Neural cell (in vitro differentiated cells): ENCODE measurements around the gene EIF4H. TPM values are rescaled to one million over a fixed set of nuclear protein-coding genes. Genes with fewer than 3 reads are reported as not detected.

Source experiments
- H2AFZ ChIP-seq: fragments of 200-600, 300-800 bp; sonication (generic), shearing (Covaris generic); 2 replicates; pipeline ENCODE4 v1.6.0; 2014; ENCODE audit warnings: low read depth, mild to moderate bottlenecking, antibody characterized with exemption, low read length, moderate library complexity
- H3F3A ChIP-seq: fragments of 200-600 bp; shearing (Covaris generic); 2 replicates; pipeline ENCODE4 v1.6.1; 2016; ENCODE audit warnings: mild to moderate bottlenecking, moderate library complexity, mixed read lengths, antibody characterized with exemption, low read length; ENCODE audit not compliant: insufficient read depth, poor library complexity, severe bottlenecking
- H3K27ac ChIP-seq: fragments of 200-600, 300-800 bp; sonication (generic), shearing (Covaris generic); 2 replicates; pipeline ENCODE4 v1.5.1; 2014; ENCODE audit warnings: mild to moderate bottlenecking, low read length, moderate library complexity
- H3K27me3 ChIP-seq: fragments of 300-800, 200-600 bp; sonication (generic), shearing (Covaris generic); 2 replicates; pipeline ENCODE4 v1.6.0; 2014; ENCODE audit warnings: mild to moderate bottlenecking, low read depth, low read length, moderate library complexity; ENCODE audit not compliant: insufficient read depth
- H3K36me3 ChIP-seq: fragments of 300-800, 200-600 bp; sonication (generic), shearing (Covaris generic); 2 replicates; pipeline ENCODE4 v1.5.1; 2014; ENCODE audit warnings: mild to moderate bottlenecking, antibody characterized with exemption, low read length, moderate library complexity; ENCODE audit not compliant: insufficient read depth
- H3K4me2 ChIP-seq: fragments of 300-800, 200-600 bp; sonication (generic), shearing (Covaris generic); 2 replicates; pipeline ENCODE4 v1.6.0; 2014; ENCODE audit warnings: mild to moderate bottlenecking, low read length
- H3K4me3 ChIP-seq: fragments of 300-800, 200-600 bp; sonication (generic), shearing (Covaris generic); 2 replicates; pipeline ENCODE4 v1.5.1; 2014; ENCODE audit warnings: mild to moderate bottlenecking, low read length, moderate library complexity
- H3K79me2 ChIP-seq: fragments of 200-600 bp; shearing (Covaris generic); replicated peaks from 2 replicates; pipeline ENCODE4 v1.6.0; 2014; ENCODE audit warnings: mild to moderate bottlenecking, low read length, moderate library complexity; ENCODE audit not compliant: insufficient read depth
- H3K9ac ChIP-seq: fragments of 300-800, 200-600 bp; sonication (generic), shearing (Covaris generic); 2 replicates; pipeline ENCODE4 v1.6.1; 2016; ENCODE audit warnings: mild to moderate bottlenecking, low read length, mixed read lengths
- H3K9me2 ChIP-seq: fragments of 200-600 bp; shearing (Covaris generic); 2 replicates; pipeline ENCODE4 v1.6.1; 2016; ENCODE audit warnings: mild to moderate bottlenecking, low read length, mixed read lengths; ENCODE audit not compliant: insufficient read depth
- H3K9me3 ChIP-seq: fragments of 200-600, 300-800 bp; sonication (generic), shearing (Covaris generic); 2 replicates; pipeline ENCODE4 v1.6.1; 2016; ENCODE audit warnings: mild to moderate bottlenecking, mixed run types, low read length, moderate library complexity, mixed read lengths
- H4K20me1 ChIP-seq: fragments of 200-600 bp; shearing (Covaris generic); 2 replicates; pipeline ENCODE4 v1.6.1; 2016; ENCODE audit warnings: mild to moderate bottlenecking, mixed run types; ENCODE audit not compliant: insufficient read depth
- EP300 ChIP-seq: fragments of 450-650 bp; conservative IDR thresholded peaks from 2 replicates; pipeline ENCODE4 v1.6.1; 2014; ENCODE audit warnings: antibody characterized with exemption, mild to moderate bottlenecking, moderate library complexity; ENCODE audit not compliant: poor library complexity, severe bottlenecking
- EZH2 ChIP-seq: fragments of 200-600, 300-800 bp; shearing (Covaris generic), sonication (generic); IDR thresholded peaks from 2 replicates; pipeline ENCODE4 v1.6.1; 2014; ENCODE audit warnings: antibody characterized with exemption, low read length, borderline replicate concordance, mild to moderate bottlenecking; ENCODE audit not compliant: insufficient read depth, poor library complexity, severe bottlenecking
- MXI1 ChIP-seq: fragments of 450-650 bp; conservative IDR thresholded peaks from 2 replicates; pipeline ENCODE4 v1.6.1; 2014; ENCODE audit warnings: antibody characterized with exemption, mild to moderate bottlenecking; ENCODE audit not compliant: poor library complexity, severe bottlenecking
- POLR2AphosphoS5 ChIP-seq: IDR thresholded peaks from 2 replicates; pipeline ENCODE4 v1.6.1; 2012
- RAD21 ChIP-seq: fragments of 450-650 bp; conservative IDR thresholded peaks from 2 replicates; pipeline ENCODE4 v1.6.1; 2014; ENCODE audit warnings: antibody characterized with exemption, mild to moderate bottlenecking, moderate library complexity
- SMC3 ChIP-seq: fragments of 450-650 bp; conservative IDR thresholded peaks from 2 replicates; pipeline ENCODE4 v1.6.1; 2014; ENCODE audit warnings: antibody characterized with exemption, mild to moderate bottlenecking, moderate library complexity; ENCODE audit not compliant: poor library complexity
- TAF1 ChIP-seq: IDR thresholded peaks from 2 replicates; pipeline ENCODE4 v1.6.1; 2012; ENCODE audit warnings: low read depth
- polyA plus RNA-seq: library from polyadenylated mRNA; depleted of rRNA; stranded (reverse); fragments of >200 nt; gene quantifications from 2 replicates; pipeline ENCODE4 v1.2.3, GENCODE V29; 2014
- TF ChIP-seq, protein P1 (sequence below): IDR thresholded peaks from 2 replicates; pipeline ENCODE4 v1.6.1; 2012; ENCODE audit warnings: borderline replicate concordance
- TF ChIP-seq, protein P2 (sequence below): fragments of 450-650 bp; IDR thresholded peaks from 2 replicates; pipeline ENCODE4 v1.5.1; 2014; ENCODE audit warnings: antibody characterized with exemption, mild to moderate bottlenecking, moderate library complexity; ENCODE audit not compliant: poor library complexity, severe bottlenecking

Gene EIF4H
- polyA plus RNA-seq, 1 donor from 2014 or later = 170 TPM

- Histone ChIP-seq H3K27ac (no peak overlapping the region), H3K9me3 (no peaks in the 10 kb centered on the region), H3F3A (no peaks in the 10 kb centered on the region), H3K27me3 (no peaks in the 10 kb centered on the region), H3K9me2 (no peaks in the 10 kb centered on the region), H3K4me2 (no peak overlapping the region), H2AFZ (no peak overlapping the region), H3K36me3 (peaks cover 10% of the 10 kb centered on the region), H3K79me2 (peaks cover 97% of the 10 kb centered on the region), H4K20me1 (peaks cover 16% of the 10 kb centered on the region), H3K9ac (no peak overlapping the region), H3K4me3 (no peak overlapping the region)
- no peak for TF ChIP-seq SMC3
- TF ChIP-seq, protein P1, sequence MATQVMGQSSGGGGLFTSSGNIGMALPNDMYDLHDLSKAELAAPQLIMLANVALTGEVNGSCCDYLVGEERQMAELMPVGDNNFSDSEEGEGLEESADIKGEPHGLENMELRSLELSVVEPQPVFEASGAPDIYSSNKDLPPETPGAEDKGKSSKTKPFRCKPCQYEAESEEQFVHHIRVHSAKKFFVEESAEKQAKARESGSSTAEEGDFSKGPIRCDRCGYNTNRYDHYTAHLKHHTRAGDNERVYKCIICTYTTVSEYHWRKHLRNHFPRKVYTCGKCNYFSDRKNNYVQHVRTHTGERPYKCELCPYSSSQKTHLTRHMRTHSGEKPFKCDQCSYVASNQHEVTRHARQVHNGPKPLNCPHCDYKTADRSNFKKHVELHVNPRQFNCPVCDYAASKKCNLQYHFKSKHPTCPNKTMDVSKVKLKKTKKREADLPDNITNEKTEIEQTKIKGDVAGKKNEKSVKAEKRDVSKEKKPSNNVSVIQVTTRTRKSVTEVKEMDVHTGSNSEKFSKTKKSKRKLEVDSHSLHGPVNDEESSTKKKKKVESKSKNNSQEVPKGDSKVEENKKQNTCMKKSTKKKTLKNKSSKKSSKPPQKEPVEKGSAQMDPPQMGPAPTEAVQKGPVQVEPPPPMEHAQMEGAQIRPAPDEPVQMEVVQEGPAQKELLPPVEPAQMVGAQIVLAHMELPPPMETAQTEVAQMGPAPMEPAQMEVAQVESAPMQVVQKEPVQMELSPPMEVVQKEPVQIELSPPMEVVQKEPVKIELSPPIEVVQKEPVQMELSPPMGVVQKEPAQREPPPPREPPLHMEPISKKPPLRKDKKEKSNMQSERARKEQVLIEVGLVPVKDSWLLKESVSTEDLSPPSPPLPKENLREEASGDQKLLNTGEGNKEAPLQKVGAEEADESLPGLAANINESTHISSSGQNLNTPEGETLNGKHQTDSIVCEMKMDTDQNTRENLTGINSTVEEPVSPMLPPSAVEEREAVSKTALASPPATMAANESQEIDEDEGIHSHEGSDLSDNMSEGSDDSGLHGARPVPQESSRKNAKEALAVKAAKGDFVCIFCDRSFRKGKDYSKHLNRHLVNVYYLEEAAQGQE = no peak
- no peak for TF ChIP-seq EZH2
- TF ChIP-seq, protein P2, sequence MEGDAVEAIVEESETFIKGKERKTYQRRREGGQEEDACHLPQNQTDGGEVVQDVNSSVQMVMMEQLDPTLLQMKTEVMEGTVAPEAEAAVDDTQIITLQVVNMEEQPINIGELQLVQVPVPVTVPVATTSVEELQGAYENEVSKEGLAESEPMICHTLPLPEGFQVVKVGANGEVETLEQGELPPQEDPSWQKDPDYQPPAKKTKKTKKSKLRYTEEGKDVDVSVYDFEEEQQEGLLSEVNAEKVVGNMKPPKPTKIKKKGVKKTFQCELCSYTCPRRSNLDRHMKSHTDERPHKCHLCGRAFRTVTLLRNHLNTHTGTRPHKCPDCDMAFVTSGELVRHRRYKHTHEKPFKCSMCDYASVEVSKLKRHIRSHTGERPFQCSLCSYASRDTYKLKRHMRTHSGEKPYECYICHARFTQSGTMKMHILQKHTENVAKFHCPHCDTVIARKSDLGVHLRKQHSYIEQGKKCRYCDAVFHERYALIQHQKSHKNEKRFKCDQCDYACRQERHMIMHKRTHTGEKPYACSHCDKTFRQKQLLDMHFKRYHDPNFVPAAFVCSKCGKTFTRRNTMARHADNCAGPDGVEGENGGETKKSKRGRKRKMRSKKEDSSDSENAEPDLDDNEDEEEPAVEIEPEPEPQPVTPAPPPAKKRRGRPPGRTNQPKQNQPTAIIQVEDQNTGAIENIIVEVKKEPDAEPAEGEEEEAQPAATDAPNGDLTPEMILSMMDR = no peak
- no peak for TF ChIP-seq MXI1
- TF ChIP-seq EP300 = no peak
- no peak for TF ChIP-seq TAF1
- TF ChIP-seq RAD21 = no peak
- no peak for TF ChIP-seq POLR2AphosphoS5
Measured at GRCh38 chr7:74182453-74183090, 8.4 kb downstream of the EIF4H start.

GRCh38 chr7:74183142-74183541 is 9.0 kb downstream of the EIF4H start:
- Histone ChIP-seq H3K4me3 (no peak overlapping the region), H3K79me2 (peaks cover 97% of the 10 kb centered on the region), H4K20me1 (peaks cover 21% of the 10 kb centered on the region)

More at GRCh38 chr7:74183142-74183541, 9.0 kb downstream of the EIF4H start:
- Histone ChIP-seq H2AFZ (no peak overlapping the region), H3K27ac (no peak overlapping the region), H3K27me3 (no peaks in the 10 kb centered on the region), H3K9me3 (no peaks in the 10 kb centered on the region), H3K36me3 (peaks cover 10% of the 10 kb centered on the region), H3K9ac (no peak overlapping the region), H3K4me2 (no peak overlapping the region), H3F3A (no peaks in the 10 kb centered on the region), H3K9me2 (no peaks in the 10 kb centered on the region)
- TF ChIP-seq, protein P2 = no peak
- TF ChIP-seq SMC3 = no peak
- no peak for TF ChIP-seq RAD21
